Lower lobe of right lung (tissue), 2 donors: ENCODE data around the gene CDH19. TPM values are rescaled to one million over a fixed set of nuclear protein-coding genes. Genes with fewer than 3 reads are reported as not detected.
A peak's percentile ranks its signal among the peaks of the same experiment; 100 is the strongest.
"Not testable (repeated sequence)": the region's sequence is repeated elsewhere in the genome, so short reads cannot be mapped to it uniquely, and the experiment has no call there.

Experiments used
- ATAC-seq, 2 donors: fragments of 200-7000 bp; cut with Tn5 transposase; one replicate each; pipeline ENCODE4 v1.9.1; 2020 to 2022; ENCODE audit warnings: mild to moderate bottlenecking in 2 of 2, moderate library complexity in 2 of 2
- DNase-seq: peaks from one replicate; pipeline ENCODE4 v3.0.0-alpha.2; 2020
- H3K27ac ChIP-seq: fragments of 200-600 bp; one replicate; pipeline ENCODE4 v1.8.0; 2022
- H3K27me3 ChIP-seq: fragments of 200-600 bp; one replicate; pipeline ENCODE4 v1.8.0; 2022; ENCODE audit warnings: low read depth
- H3K36me3 ChIP-seq: fragments of 200-600 bp; one replicate; pipeline ENCODE4 v1.8.0; 2022; ENCODE audit warnings: mild to moderate bottlenecking
- H3K4me1 ChIP-seq: fragments of 200-600 bp; one replicate; pipeline ENCODE4 v1.8.0; 2022
- H3K4me3 ChIP-seq: fragments of 200-600 bp; one replicate; pipeline ENCODE4 v1.8.0; 2022; ENCODE audit warnings: mild to moderate bottlenecking
- H3K9me3 ChIP-seq: fragments of 200-600 bp; one replicate; pipeline ENCODE4 v1.8.0; 2022
- intact Hi-C: fragments of 100-400 bp; cut with DNase I; formaldehyde crosslinking; loops from one replicate; pipeline ENCODE4 v1.11.0; 2022
- total RNA-seq: library from RNA; stranded (reverse); fragmentation: NEBNext Ultra II Directional; extraction: Animal tissue kit (Norgen Biotek cat#: 25700); gene quantifications from one replicate; pipeline ENCODE4 v1.2.1, GENCODE V29; 2021
- TF ChIP-seq, protein P1 (sequence below): fragments of 200-600 bp; IDR thresholded peaks from one replicate; pipeline ENCODE4 v1.8.0; 2022; ENCODE audit warnings: antibody characterized with exemption, mild to moderate bottlenecking
- donor health status: DM: no; HTN: yes; CAD: no; lungs with severe emphysema.

CDH19 gene
- total RNA-seq, 1 donor from 2014 or later, result 1.2 TPM

- intact Hi-C loops, result no loop called here
- Histone ChIP-seq H3K36me3 (no peaks in the 10 kb centered on the region), H3K27ac (no peak overlapping the region), H3K9me3 (no peaks in the 10 kb centered on the region), H3K4me1 (no peaks in the 10 kb centered on the region), H3K4me3 (no peak overlapping the region), H3K27me3 (no peaks in the 10 kb centered on the region)
- ATAC-seq, result no peak
- DNase-seq, result no peak
- TF ChIP-seq, protein P1, sequence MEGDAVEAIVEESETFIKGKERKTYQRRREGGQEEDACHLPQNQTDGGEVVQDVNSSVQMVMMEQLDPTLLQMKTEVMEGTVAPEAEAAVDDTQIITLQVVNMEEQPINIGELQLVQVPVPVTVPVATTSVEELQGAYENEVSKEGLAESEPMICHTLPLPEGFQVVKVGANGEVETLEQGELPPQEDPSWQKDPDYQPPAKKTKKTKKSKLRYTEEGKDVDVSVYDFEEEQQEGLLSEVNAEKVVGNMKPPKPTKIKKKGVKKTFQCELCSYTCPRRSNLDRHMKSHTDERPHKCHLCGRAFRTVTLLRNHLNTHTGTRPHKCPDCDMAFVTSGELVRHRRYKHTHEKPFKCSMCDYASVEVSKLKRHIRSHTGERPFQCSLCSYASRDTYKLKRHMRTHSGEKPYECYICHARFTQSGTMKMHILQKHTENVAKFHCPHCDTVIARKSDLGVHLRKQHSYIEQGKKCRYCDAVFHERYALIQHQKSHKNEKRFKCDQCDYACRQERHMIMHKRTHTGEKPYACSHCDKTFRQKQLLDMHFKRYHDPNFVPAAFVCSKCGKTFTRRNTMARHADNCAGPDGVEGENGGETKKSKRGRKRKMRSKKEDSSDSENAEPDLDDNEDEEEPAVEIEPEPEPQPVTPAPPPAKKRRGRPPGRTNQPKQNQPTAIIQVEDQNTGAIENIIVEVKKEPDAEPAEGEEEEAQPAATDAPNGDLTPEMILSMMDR, result no peak
These were observed 95.0 kb downstream of the CDH19 start for GRCh38 chr18:66508937-66509336.

DNA sequence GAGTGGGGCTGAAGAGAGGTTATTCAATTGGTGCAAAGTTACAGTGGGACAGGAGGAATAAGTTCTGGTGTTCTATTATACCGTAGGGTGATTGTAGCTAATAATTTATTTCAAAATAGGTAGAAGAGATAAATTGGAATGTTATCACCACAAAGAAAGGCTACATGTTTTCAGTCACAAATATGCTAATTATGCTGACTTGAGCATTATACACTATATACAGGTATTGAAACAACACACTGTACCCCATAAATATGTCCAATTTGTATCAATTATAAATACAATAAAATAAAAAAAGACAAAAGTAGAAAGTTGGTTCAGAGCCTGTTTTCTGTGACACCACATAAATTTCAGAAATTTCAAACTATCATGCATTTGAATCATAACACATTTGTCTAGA is 97.7 kb downstream of the CDH19 start:
- no peak for DNase-seq
- no peaks in the 10 kb centered on the region for H3K36me3 ChIP-seq
- no peak overlapping the region for H3K27ac ChIP-seq
- intact Hi-C loops, result no loop called here
- H3K9me3 ChIP-seq, result no peaks in the 10 kb centered on the region
- no peak for ATAC-seq
- H3K4me3 ChIP-seq, result no peak overlapping the region
- TF ChIP-seq, protein P1, result no peak
- no peaks in the 10 kb centered on the region for H3K27me3 ChIP-seq
- no peaks in the 10 kb centered on the region for H3K4me1 ChIP-seq

GRCh38 chr18:66497351-66497750 is 106.5 kb downstream of the CDH19 start:
- H3K4me1 ChIP-seq, result no peaks in the 10 kb centered on the region
- no peaks in the 10 kb centered on the region for H3K9me3 ChIP-seq
- intact Hi-C loops, result no loop called here
- DNase-seq (no peak), ATAC-seq (no peak)
- TF ChIP-seq, protein P1, result no peak
- no peak overlapping the region for H3K4me3 ChIP-seq
- no peaks in the 10 kb centered on the region for H3K27me3 ChIP-seq
- no peak overlapping the region for H3K27ac ChIP-seq
- no peaks in the 10 kb centered on the region for H3K36me3 ChIP-seq

DNA sequence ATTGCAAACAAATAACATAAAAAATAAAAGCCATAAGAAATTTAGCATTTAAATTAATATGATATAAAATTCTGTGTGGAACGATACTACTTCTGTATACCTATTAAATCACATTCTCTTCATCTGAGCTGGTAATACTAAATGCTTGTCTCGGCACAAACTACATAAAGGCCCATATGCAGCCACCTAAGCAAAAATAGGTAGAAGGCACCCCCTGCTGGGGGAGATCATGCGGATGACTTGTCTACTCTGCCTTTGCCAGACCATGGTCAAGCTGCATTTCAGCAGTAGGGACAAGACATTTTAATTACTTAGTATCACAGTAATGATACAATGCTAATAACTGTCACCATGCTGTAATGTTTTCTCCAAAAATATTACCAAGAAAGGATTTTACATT is 108.0 kb downstream of the CDH19 start:
- no peaks in the 10 kb centered on the region for H3K9me3 ChIP-seq
- intact Hi-C loops, result no loop called here
- H3K4me1 ChIP-seq, result no peaks in the 10 kb centered on the region
- ATAC-seq, result peak; percentile 57 to 67
- no peaks in the 10 kb centered on the region for H3K27me3 ChIP-seq
- H3K27ac ChIP-seq, result no peak overlapping the region
- no peaks in the 10 kb centered on the region for H3K36me3 ChIP-seq
- TF ChIP-seq, protein P1, result peak; percentile 47
- no peak overlapping the region for H3K4me3 ChIP-seq
- peak; percentile 57 for DNase-seq

GRCh38 chr18:66473882-66474281 is 130.0 kb downstream of the CDH19 start:
- ATAC-seq (no peak), DNase-seq (no peak)
- Histone ChIP-seq H3K9me3 (no peaks in the 10 kb centered on the region), H3K4me3 (no peak overlapping the region), H3K36me3 (no peaks in the 10 kb centered on the region), H3K4me1 (no peaks in the 10 kb centered on the region), H3K27me3 (no peaks in the 10 kb centered on the region), H3K27ac (no peak overlapping the region)
- intact Hi-C loops, result no loop called here
- TF ChIP-seq, protein P1, result no peak

- H3K4me3 ChIP-seq, ATAC-seq, H3K4me1 ChIP-seq, H3K27me3 ChIP-seq, intact Hi-C loops, H3K9me3 ChIP-seq, H3K36me3 ChIP-seq, DNase-seq, H3K27ac ChIP-seq: not testable (repeated sequence)
These were observed 137.7 kb downstream of the CDH19 start for GRCh38 chr18:66466184-66466583.
